MM.1S (cell line): Measurements from ENCODE around the gene CCDC85C.

ENCODE experiments used
- CTCF ChIP-seq: fragments of 300-600 bp; sonication (generic); IDR thresholded peaks from 2 replicates; pipeline ENCODE4 v1.5.1; 2016; ENCODE audit warnings: antibody characterized with exemption, low read length, mixed read lengths
- EZH2 ChIP-seq: fragments of 300-600 bp; sonication (generic); optimal IDR thresholded peaks from 2 replicates; pipeline ENCODE3; 2017; ENCODE audit warnings: low read depth, mild to moderate bottlenecking, antibody characterized with exemption, low read length, mixed read lengths
- EZH2phosphoT487 ChIP-seq: fragments of 300-600 bp; sonication (generic); IDR thresholded peaks from 2 replicates; pipeline ENCODE4 v1.6.1; 2018; ENCODE audit warnings: antibody characterized with exemption, low read length

- no peak for TF ChIP-seq EZH2phosphoT487
- no peak for TF ChIP-seq CTCF
- TF ChIP-seq EZH2 = no peak
Measured at GRCh38 chr14:99612071-99612737, 8.2 kb upstream of the CCDC85C start.
